ENCODE measurements around the gene ANTKMT.

- no peak for TF ChIP-seq POLR2A (IDR thresholded peaks at IDR 0.05)
- TF ChIP-seq CTCF (IDR thresholded peaks at IDR 0.05), result no peak
Observed at GRCh38 chr16:734208-734980, 13.4 kb downstream of the ANTKMT start.
